ENCODE measurements around the gene DAGLA. TPM values are rescaled to one million over a fixed set of nuclear protein-coding genes. Genes with fewer than 3 reads are reported as not detected.
"Not testable (repeated sequence)": the region's sequence is repeated elsewhere in the genome, so short reads cannot be mapped to it uniquely, and the experiment has no call there.

The DAGLA gene
- total RNA-seq, 4 donors from 2014 or later: 5.8 to 18.9 (median 10.2) TPM

DNA sequence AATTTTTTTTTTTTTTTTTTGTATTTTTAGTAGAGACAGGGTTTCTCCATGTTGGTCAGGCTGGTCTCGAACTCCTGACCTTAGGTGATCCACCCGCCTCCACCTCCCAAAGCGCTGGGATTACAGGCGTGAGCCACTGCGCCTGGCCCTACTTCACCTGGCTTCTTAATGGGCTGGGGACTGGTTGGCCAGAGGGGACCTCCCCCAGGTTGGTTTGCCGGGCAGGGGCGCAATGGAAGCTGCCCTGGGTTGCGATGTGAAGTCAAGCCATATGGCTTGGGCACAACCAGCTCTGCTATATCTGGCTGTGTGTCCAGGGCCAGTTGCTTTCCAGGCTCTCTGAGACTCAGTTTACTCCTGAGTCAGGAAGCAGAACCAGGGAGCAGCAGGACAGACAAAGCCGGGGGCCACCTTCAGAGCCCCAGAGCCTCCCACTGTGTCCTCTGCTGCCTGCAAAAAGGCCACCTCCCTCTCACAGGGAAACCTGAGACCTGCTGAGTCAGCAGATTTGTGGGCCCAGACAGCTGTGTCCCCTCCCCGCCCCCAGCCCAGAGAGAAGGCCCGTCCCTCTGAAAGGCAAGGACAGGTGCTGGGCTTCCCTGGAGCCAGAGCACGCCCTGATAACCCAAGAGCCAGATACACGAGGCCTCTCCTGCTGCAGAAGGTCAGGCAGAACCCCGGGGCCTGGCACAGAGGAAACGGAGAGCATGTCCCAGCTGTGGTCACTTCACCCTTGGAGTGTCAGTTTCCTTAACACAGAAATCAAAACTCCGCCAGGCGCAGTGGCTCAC lies 29.2 kb upstream of the DAGLA start:
- H3K4me1 ChIP-seq: no peaks in the 10 kb centered on the region
- DNase-seq: no peak
- H3K27ac ChIP-seq: no peak overlapping the region
- H3K36me3 ChIP-seq: no peaks in the 10 kb centered on the region
- TF ChIP-seq, protein P1, sequence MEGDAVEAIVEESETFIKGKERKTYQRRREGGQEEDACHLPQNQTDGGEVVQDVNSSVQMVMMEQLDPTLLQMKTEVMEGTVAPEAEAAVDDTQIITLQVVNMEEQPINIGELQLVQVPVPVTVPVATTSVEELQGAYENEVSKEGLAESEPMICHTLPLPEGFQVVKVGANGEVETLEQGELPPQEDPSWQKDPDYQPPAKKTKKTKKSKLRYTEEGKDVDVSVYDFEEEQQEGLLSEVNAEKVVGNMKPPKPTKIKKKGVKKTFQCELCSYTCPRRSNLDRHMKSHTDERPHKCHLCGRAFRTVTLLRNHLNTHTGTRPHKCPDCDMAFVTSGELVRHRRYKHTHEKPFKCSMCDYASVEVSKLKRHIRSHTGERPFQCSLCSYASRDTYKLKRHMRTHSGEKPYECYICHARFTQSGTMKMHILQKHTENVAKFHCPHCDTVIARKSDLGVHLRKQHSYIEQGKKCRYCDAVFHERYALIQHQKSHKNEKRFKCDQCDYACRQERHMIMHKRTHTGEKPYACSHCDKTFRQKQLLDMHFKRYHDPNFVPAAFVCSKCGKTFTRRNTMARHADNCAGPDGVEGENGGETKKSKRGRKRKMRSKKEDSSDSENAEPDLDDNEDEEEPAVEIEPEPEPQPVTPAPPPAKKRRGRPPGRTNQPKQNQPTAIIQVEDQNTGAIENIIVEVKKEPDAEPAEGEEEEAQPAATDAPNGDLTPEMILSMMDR (IDR thresholded peaks at IDR 0.05): no peak
- no peak for TF ChIP-seq POLR2A (IDR thresholded peaks at IDR 0.05)
- no peak overlapping the region for H3K4me3 ChIP-seq
- no peaks in the 10 kb centered on the region for H3K27me3 ChIP-seq
- H3K9me3 ChIP-seq: no peaks in the 10 kb centered on the region

DNA sequence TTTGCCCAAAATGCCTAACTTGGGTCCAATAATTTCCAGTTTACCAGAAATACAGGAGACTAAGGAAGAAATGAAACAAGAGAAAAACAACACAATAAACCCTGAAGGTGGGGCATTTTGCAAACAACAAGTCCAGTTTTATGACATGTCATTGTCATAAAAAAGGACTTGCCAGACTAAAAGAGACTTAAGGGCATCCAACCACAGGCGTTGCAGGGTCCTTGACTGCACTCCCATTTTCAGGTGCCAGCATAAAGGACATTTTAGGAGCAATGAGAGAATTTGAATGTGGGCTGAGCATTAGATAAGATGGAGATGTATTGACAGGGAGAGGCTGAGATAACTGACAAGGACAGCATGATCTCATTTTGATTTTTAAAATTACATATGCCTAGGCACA lies 28.1 kb upstream of the DAGLA start:
- H3K4me1 ChIP-seq: no peaks in the 10 kb centered on the region
- H3K4me3 ChIP-seq: no peak overlapping the region
- H3K27me3 ChIP-seq: no peaks in the 10 kb centered on the region
- H3K9me3 ChIP-seq: no peaks in the 10 kb centered on the region
- H3K36me3 ChIP-seq: no peaks in the 10 kb centered on the region
- DNase-seq: no peak
- TF ChIP-seq POLR2A (IDR thresholded peaks at IDR 0.05): no peak
- no peak overlapping the region for H3K27ac ChIP-seq

DNA sequence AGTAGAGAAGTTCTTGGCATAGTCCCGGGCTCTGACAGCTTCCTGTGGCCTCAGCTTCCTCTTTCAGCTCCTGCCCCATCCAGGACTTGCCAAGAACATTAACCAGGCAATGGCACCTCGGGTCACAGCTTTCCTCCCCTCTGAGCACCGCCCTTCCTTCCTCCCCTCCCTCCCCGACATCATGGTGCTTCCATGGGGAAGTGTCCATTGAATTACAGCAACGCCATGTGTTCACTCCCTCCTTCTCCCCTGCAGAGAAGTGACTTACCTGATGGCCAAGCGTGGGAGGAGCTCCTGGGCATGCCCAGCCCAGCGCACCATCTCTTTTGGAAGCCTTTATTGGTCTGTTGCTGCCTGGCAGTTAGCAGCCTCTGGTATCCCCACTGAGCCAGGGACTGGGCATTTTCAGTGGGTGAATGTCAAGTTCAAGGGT lies 25.8 kb upstream of the DAGLA start:
- no peak overlapping the region for H3K4me3 ChIP-seq
- H3K27ac ChIP-seq: no peak overlapping the region
- H3K36me3 ChIP-seq: no peaks in the 10 kb centered on the region
- no peaks in the 10 kb centered on the region for H3K4me1 ChIP-seq
- peak in 1 of 3 donors; percentile 53 for DNase-seq
- no peak for TF ChIP-seq POLR2A (IDR thresholded peaks at IDR 0.05)
- TF ChIP-seq, protein P1 (IDR thresholded peaks at IDR 0.05): no peak
- no peaks in the 10 kb centered on the region for H3K27me3 ChIP-seq
- H3K9me3 ChIP-seq: no peaks in the 10 kb centered on the region

DNA sequence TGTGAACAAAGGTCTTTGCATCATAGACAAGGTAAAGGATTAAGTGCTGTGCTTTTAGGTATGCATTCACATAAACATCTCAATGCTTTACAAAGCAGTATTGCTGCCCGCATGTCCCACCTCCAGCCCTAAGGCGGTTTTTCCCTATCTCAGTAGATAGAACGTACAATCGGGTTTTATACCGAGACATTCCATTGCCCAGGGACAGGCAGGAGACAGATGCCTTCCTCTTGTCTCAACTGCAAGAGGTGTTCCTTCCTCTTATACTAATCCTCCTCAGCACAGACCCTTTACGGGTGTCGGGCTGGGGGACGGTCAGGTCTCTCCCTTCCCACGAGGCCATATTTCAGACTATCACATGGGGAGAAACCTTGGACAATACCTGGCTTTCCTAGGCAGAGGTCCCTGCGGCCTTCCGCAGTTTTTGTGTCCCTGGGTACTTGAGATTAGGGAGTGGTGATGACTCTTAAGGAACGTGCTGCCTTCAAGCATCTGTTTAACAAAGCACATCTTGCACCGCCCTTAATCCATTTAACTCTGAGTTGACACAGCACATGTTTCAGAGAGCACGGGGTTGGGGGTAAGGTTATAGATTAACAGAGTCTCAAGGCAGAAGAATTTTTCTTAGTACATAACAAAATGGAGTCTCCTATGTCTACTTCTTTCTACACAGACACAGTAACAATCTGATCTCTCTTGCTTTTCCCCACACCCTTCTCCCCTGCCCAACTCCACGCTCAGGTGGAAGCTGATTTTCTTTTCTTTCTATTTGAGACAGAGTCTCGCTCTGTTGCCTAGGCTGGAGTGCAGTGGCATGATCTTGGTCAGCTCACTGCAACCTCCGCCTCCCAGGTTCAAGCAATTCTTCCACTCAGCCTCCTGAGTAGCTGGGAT lies 24.7 kb upstream of the DAGLA start:
- H3K27me3 ChIP-seq, H3K9me3 ChIP-seq, H3K4me1 ChIP-seq, H3K4me3 ChIP-seq, DNase-seq, H3K36me3 ChIP-seq, H3K27ac ChIP-seq: not testable (repeated sequence)

DNA sequence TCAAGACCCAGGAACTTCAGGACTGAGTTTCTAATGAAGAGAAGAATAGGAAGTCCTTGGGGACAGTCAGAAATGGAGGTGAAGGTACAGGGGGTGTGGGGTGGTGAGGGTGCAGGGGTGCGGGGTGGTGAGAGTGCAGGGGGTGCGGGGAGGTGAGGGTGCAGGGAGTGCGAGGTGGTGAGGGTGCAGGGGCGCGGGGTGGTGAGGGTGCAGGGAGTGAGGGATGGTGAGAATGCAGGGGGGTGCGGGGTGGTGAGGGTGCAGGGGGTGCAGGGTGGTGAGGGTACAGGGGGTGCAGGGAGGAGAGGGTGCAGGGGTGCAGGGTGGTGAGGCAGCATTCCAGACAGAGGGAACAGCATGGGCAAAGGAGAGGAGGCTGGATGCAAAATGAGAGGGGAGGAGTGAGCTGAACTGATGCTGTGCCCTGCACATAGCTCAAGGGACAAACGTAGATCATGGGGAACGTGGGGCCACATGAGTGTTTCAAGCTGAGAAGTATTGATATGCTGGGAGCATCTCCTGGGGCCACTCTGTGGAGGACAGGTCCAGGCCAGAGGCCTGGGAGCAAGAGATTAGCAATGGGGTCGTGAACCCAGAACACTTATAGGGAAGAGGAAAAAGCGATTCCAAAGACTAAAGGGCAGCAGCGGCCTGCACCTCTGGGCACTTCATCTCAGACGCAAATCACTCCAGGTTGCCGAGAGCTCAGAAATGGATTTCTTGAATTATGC lies 23.7 kb upstream of the DAGLA start:
- DNase-seq: no peak
- Histone ChIP-seq H3K27ac (no peak overlapping the region), H3K27me3 (no peaks in the 10 kb centered on the region), H3K4me3 (no peak overlapping the region), H3K9me3 (no peaks in the 10 kb centered on the region), H3K4me1 (no peaks in the 10 kb centered on the region), H3K36me3 (no peaks in the 10 kb centered on the region)
- TF ChIP-seq, protein P1 (IDR thresholded peaks at IDR 0.05): no peak
- TF ChIP-seq POLR2A (IDR thresholded peaks at IDR 0.05): no peak

DNA sequence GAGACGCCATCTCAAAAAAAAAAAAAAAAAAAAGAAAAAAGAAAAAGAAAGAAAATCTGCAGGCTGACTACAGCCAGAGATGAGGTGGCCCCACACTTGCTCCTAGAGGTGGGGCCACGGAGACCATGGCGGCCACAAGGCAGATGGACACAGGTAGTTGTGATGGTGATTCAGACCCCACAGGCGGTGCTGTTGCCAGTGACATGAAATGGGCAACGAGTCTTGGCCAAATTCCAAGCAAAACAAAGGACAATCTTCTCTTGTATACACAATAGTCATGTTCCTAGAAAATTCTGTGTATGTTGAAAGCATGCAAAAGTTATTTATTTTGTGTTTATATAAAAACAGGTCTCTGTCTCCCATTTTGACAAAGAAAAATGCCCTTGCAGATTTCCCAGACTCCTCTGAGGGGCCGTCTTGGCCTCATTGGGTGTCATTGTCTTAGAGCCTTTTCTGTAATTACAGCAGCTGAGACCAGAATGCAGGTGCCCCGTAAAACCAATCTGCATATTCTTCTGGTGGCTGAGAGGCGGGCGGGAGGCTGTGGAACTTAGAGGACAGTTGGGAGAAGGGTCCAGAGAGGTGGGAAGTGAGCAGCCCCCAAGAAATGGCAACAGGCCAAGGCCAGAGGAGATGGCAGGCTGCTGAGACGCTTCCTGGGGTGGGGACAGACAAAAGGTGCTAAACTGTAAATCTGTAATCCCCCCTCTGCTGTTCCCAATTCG lies 22.5 kb upstream of the DAGLA start:
- Histone ChIP-seq H3K4me1 (no peaks in the 10 kb centered on the region), H3K27me3 (no peaks in the 10 kb centered on the region), H3K27ac (no peak overlapping the region), H3K36me3 (no peaks in the 10 kb centered on the region), H3K4me3 (no peak overlapping the region), H3K9me3 (no peaks in the 10 kb centered on the region)
- no peak for TF ChIP-seq POLR2A (IDR thresholded peaks at IDR 0.05)
- TF ChIP-seq, protein P1 (IDR thresholded peaks at IDR 0.05): no peak
- no peak for DNase-seq
